ENCODE data around the gene PBX2.

Gene PBX2

GRCh38 chr6:32174416-32174815 lies 15.6 kb downstream of the PBX2 start:
- TF ChIP-seq EZH2phosphoT487 (IDR thresholded peaks at IDR 0.05; ENCODE audit: borderline replicate concordance, low read length) (no peak), CTCF (IDR thresholded peaks at IDR 0.05; ENCODE audit: low read depth, low read length, poor library complexity, severe bottlenecking) (no peak)
- Histone ChIP-seq H3K27ac (ENCODE audit: low read depth, low read length) (no peak overlapping the region), H3K79me2 (ENCODE audit: control insufficient read depth, low read length) (peaks cover 40% of the 10 kb centered on the region), H3K4me3 (ENCODE audit: low read length) (peak overlapping the region; percentile 85), H3K27me3 (ENCODE audit: control insufficient read depth, low read length) (no peaks in the 10 kb centered on the region), H3K4me1 (ENCODE audit: control insufficient read depth, low read length) (peaks cover 41% of the 10 kb centered on the region), H3K36me3 (ENCODE audit: control insufficient read depth, low read length) (peaks cover 24% of the 10 kb centered on the region), H3K9me2 (replicated peaks; ENCODE audit: control insufficient read depth, low read length) (no peaks in the 10 kb centered on the region), H4K20me1 (ENCODE audit: control insufficient read depth, insufficient read depth, low read depth, low read length) (no peaks in the 10 kb centered on the region), H3K9me3 (ENCODE audit: control insufficient read depth, insufficient read depth, low read length) (no peaks in the 10 kb centered on the region), H3K4me2 (ENCODE audit: low read length) (peak overlapping the region; percentile 99), H3F3A (ENCODE audit: control insufficient read depth, insufficient read depth) (peaks cover 15% of the 10 kb centered on the region)

GRCh38 chr6:32173051-32173727 lies 16.8 kb downstream of the PBX2 start:
- H3F3A ChIP-seq (ENCODE audit: control insufficient read depth, insufficient read depth): peaks cover 15% of the 10 kb centered on the region
- no peak for TF ChIP-seq EZH2phosphoT487 (IDR thresholded peaks at IDR 0.05; ENCODE audit: borderline replicate concordance, low read length)
- TF ChIP-seq CTCF (IDR thresholded peaks at IDR 0.05; ENCODE audit: low read depth, low read length, poor library complexity, severe bottlenecking): no peak
- H3K4me2 ChIP-seq (ENCODE audit: low read length): no peak overlapping the region
- H4K20me1 ChIP-seq (ENCODE audit: control insufficient read depth, insufficient read depth, low read depth, low read length): no peaks in the 10 kb centered on the region
- peaks cover 42% of the 10 kb centered on the region for H3K4me1 ChIP-seq (ENCODE audit: control insufficient read depth, low read length)
- no peaks in the 10 kb centered on the region for H3K9me2 ChIP-seq (replicated peaks; ENCODE audit: control insufficient read depth, low read length)
- peaks cover 24% of the 10 kb centered on the region for H3K36me3 ChIP-seq (ENCODE audit: control insufficient read depth, low read length)
- no peaks in the 10 kb centered on the region for H3K27me3 ChIP-seq (ENCODE audit: control insufficient read depth, low read length)
- H3K9me3 ChIP-seq (ENCODE audit: control insufficient read depth, insufficient read depth, low read length): no peaks in the 10 kb centered on the region
- H3K4me3 ChIP-seq (ENCODE audit: low read length): no peak overlapping the region
- H3K27ac ChIP-seq (ENCODE audit: low read depth, low read length): no peak overlapping the region
- peaks cover 30% of the 10 kb centered on the region for H3K79me2 ChIP-seq (ENCODE audit: control insufficient read depth, low read length)

GRCh38 chr6:32171234-32171633 lies 18.8 kb downstream of the PBX2 start:
- H4K20me1 ChIP-seq (ENCODE audit: control insufficient read depth, insufficient read depth, low read depth, low read length): no peaks in the 10 kb centered on the region
- H3K4me2 ChIP-seq (ENCODE audit: low read length): no peak overlapping the region
- peaks cover 42% of the 10 kb centered on the region for H3K36me3 ChIP-seq (ENCODE audit: control insufficient read depth, low read length)
- peaks cover 4% of the 10 kb centered on the region; the same call in 1 of the 2 replicates for H3F3A ChIP-seq (ENCODE audit: control insufficient read depth, insufficient read depth)
- no peaks in the 10 kb centered on the region for H3K9me2 ChIP-seq (replicated peaks; ENCODE audit: control insufficient read depth, low read length)
- H3K9me3 ChIP-seq (ENCODE audit: control insufficient read depth, insufficient read depth, low read length): no peaks in the 10 kb centered on the region
- no peaks in the 10 kb centered on the region for H3K27me3 ChIP-seq (ENCODE audit: control insufficient read depth, low read length)
- TF ChIP-seq CTCF (IDR thresholded peaks at IDR 0.05; ENCODE audit: low read depth, low read length, poor library complexity, severe bottlenecking) (no peak), EZH2phosphoT487 (IDR thresholded peaks at IDR 0.05; ENCODE audit: borderline replicate concordance, low read length) (no peak)
- H3K4me1 ChIP-seq (ENCODE audit: control insufficient read depth, low read length): peaks cover 35% of the 10 kb centered on the region
- H3K4me3 ChIP-seq (ENCODE audit: low read length): no peak overlapping the region
- H3K79me2 ChIP-seq (ENCODE audit: control insufficient read depth, low read length): peaks cover 23% of the 10 kb centered on the region
- no peak overlapping the region for H3K27ac ChIP-seq (ENCODE audit: low read depth, low read length)

Data from DOHH2 (cell line).